ENCODE measurements around the gene SH2D4B.

SH2D4B gene

GRCh38 chr10:80670774-80671173 lies 133.1 kb downstream of the SH2D4B start:
- in situ Hi-C loops (cut with MboI; ENCODE audit: low pct_unique_long_range_greater_than_20kb, low sequenced_read_pairs, unreplicated experiment), result no loop called here
- DNase-seq (ENCODE audit: low spot score), result no peak
- TF ChIP-seq, protein P1, sequence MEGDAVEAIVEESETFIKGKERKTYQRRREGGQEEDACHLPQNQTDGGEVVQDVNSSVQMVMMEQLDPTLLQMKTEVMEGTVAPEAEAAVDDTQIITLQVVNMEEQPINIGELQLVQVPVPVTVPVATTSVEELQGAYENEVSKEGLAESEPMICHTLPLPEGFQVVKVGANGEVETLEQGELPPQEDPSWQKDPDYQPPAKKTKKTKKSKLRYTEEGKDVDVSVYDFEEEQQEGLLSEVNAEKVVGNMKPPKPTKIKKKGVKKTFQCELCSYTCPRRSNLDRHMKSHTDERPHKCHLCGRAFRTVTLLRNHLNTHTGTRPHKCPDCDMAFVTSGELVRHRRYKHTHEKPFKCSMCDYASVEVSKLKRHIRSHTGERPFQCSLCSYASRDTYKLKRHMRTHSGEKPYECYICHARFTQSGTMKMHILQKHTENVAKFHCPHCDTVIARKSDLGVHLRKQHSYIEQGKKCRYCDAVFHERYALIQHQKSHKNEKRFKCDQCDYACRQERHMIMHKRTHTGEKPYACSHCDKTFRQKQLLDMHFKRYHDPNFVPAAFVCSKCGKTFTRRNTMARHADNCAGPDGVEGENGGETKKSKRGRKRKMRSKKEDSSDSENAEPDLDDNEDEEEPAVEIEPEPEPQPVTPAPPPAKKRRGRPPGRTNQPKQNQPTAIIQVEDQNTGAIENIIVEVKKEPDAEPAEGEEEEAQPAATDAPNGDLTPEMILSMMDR (IDR thresholded peaks at IDR 0.05; ENCODE audit: extremely low read depth, insufficient read depth, missing control alignments), result no peak

DNA sequence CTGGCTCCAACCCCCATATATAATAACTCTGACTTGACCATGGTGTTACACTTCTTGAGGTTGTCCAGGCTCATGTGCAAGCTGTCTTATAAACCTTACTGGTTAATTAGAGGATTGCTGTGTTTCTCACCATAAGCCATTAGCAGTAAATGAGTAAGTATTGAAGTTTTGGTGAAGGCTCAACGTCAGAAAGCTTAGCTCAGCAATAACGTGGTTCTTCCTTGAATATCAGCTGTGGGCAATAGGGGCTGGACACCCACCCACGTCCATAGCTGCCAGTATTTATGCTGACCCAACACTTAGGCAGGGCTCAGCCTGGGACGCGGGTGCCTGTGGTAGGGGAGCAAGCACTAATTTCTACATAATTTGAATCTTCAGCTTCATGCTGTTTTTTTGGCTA lies 134.1 kb downstream of the SH2D4B start:
- in situ Hi-C loops (cut with MboI; ENCODE audit: low pct_unique_long_range_greater_than_20kb, low sequenced_read_pairs, unreplicated experiment), result no loop called here
- no peak for DNase-seq (ENCODE audit: low spot score)
- TF ChIP-seq, protein P1 (IDR thresholded peaks at IDR 0.05; ENCODE audit: extremely low read depth, insufficient read depth, missing control alignments), result no peak

DNA sequence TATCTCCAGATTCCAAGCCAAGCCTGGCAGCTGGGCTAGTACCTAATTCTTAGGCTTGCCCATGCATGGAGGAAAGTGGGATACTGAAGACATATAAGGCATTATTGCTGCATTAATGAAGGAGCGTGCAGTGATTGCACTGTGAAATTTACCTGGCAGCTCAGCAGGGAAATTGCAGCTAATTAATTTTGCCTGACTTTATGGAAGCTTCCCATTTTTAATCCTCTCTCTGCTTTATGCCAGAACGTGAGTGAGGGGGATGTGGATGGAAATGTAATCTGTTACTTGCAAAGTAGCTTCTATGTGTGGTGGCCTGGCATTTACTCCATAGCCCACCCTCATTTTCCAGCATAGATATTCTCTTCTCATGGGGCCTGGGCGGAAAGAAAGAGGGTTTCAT lies 134.9 kb downstream of the SH2D4B start:
- in situ Hi-C loops (cut with MboI; ENCODE audit: low pct_unique_long_range_greater_than_20kb, low sequenced_read_pairs, unreplicated experiment), result no loop called here
- DNase-seq (ENCODE audit: low spot score), result no peak
- TF ChIP-seq, protein P1 (IDR thresholded peaks at IDR 0.05; ENCODE audit: extremely low read depth, insufficient read depth, missing control alignments), result no peak

GRCh38 chr10:80674809-80675208 lies 137.1 kb downstream of the SH2D4B start:
- no peak for DNase-seq (ENCODE audit: low spot score)
- TF ChIP-seq, protein P1 (IDR thresholded peaks at IDR 0.05; ENCODE audit: extremely low read depth, insufficient read depth, missing control alignments), result no peak
- in situ Hi-C loops (cut with MboI; ENCODE audit: low pct_unique_long_range_greater_than_20kb, low sequenced_read_pairs, unreplicated experiment), result no loop called here

GRCh38 chr10:80681142-80681541 lies 143.4 kb downstream of the SH2D4B start:
- DNase-seq (ENCODE audit: low spot score), result no peak
- in situ Hi-C loops (cut with MboI; ENCODE audit: low pct_unique_long_range_greater_than_20kb, low sequenced_read_pairs, unreplicated experiment), result no loop called here
- TF ChIP-seq, protein P1 (IDR thresholded peaks at IDR 0.05; ENCODE audit: extremely low read depth, insufficient read depth, missing control alignments), result no peak

GRCh38 chr10:80684259-80684658 lies 146.6 kb downstream of the SH2D4B start:
- in situ Hi-C loops (cut with MboI; ENCODE audit: low pct_unique_long_range_greater_than_20kb, low sequenced_read_pairs, unreplicated experiment), result no loop called here
- TF ChIP-seq, protein P1 (IDR thresholded peaks at IDR 0.05; ENCODE audit: extremely low read depth, insufficient read depth, missing control alignments), result no peak
- DNase-seq (ENCODE audit: low spot score), result peak; percentile 36

GRCh38 chr10:80685355-80685754 lies 147.7 kb downstream of the SH2D4B start:
- in situ Hi-C loops (cut with MboI; ENCODE audit: low pct_unique_long_range_greater_than_20kb, low sequenced_read_pairs, unreplicated experiment), result no loop called here
- TF ChIP-seq, protein P1 (IDR thresholded peaks at IDR 0.05; ENCODE audit: extremely low read depth, insufficient read depth, missing control alignments), result no peak
- DNase-seq (ENCODE audit: low spot score), result no peak
